ENCODE data around the gene SHC3.

DNA sequence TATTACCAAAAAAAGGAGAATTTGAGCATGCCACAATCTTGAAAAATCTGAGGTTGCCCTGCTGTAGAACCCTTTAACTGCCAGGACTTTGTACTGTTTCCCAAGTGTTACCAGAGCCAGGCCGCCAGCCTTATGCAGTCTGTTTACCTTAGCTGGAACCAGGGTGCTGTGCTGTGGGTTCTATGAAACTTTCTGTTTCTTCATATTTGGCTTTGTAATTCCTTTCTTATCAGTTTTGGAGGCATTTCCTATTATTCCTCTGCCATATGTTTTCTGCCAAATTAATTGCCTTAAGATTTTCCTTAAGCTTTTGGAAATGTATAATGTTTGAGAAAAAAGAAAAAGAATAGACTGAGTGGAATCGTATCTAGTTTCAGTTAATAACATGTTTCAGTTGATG lies 185.3 kb downstream of the SHC3 start:
- TF ChIP-seq, protein P1, sequence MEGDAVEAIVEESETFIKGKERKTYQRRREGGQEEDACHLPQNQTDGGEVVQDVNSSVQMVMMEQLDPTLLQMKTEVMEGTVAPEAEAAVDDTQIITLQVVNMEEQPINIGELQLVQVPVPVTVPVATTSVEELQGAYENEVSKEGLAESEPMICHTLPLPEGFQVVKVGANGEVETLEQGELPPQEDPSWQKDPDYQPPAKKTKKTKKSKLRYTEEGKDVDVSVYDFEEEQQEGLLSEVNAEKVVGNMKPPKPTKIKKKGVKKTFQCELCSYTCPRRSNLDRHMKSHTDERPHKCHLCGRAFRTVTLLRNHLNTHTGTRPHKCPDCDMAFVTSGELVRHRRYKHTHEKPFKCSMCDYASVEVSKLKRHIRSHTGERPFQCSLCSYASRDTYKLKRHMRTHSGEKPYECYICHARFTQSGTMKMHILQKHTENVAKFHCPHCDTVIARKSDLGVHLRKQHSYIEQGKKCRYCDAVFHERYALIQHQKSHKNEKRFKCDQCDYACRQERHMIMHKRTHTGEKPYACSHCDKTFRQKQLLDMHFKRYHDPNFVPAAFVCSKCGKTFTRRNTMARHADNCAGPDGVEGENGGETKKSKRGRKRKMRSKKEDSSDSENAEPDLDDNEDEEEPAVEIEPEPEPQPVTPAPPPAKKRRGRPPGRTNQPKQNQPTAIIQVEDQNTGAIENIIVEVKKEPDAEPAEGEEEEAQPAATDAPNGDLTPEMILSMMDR (conservative IDR thresholded peaks at IDR 0.05; ENCODE audit: low read length), result no peak
- no peak for TF ChIP-seq EZH2phosphoT487 (IDR thresholded peaks at IDR 0.05; ENCODE audit: borderline replicate concordance, low read depth, low read length)
